Left lung (tissue), 10 donors: ENCODE results near the gene CNDP2. TPM values are rescaled to one million over a fixed set of nuclear protein-coding genes. Genes with fewer than 3 reads are reported as not detected.

Experiments
- ATAC-seq: fragments of 200-7000 bp; cut with Tn5 transposase; one replicate; pipeline ENCODE4 v1.9.1; 2020; ENCODE audit warnings: moderate library complexity
- DNase-seq, 4 donors: peaks; one replicate each; pipeline ENCODE4 v3.0.0-alpha.2; 2013 to 2020
- H3K27ac ChIP-seq, 2 donors: fragments of 200-600 bp; sonication (generic) in 1 of 2; one replicate each; pipeline versions ENCODE4 v1.5.0 to v1.8.0; 2020 to 2021
- H3K27me3 ChIP-seq, 2 donors: fragments of 200-600 bp; sonication (generic) in 1 of 2; one replicate each; pipeline versions ENCODE4 v1.5.0 to v1.8.0; 2020 to 2021
- H3K36me3 ChIP-seq, 2 donors: fragments of 200-600 bp; sonication (generic) in 1 of 2; one replicate each; pipeline versions ENCODE4 v1.5.0 to v1.8.0; 2020 to 2021
- H3K4me1 ChIP-seq, 2 donors: fragments of 200-600 bp; one replicate each; pipeline ENCODE4 v1.8.0; 2021
- H3K4me3 ChIP-seq, 2 donors: fragments of 200-600 bp; sonication (generic) in 1 of 2; one replicate each; pipeline versions ENCODE4 v1.5.0 to v1.8.0; 2020 to 2021; ENCODE audit warnings: mild to moderate bottlenecking in 1 of 2
- H3K9me3 ChIP-seq, 2 donors: fragments of 200-600 bp; sonication (generic) in 1 of 2; one replicate each; pipeline versions ENCODE4 v1.5.0 to v1.8.0; 2020 to 2021
- CTCF ChIP-seq, 2 donors: fragments of 200-600 bp; sonication (generic) in 1 of 2; IDR thresholded peaks; one replicate each; pipeline versions ENCODE4 v1.5.0 to v1.8.0; 2021; ENCODE audit warnings: antibody characterized with exemption in 2 of 2
- intact Hi-C, 2 donors: fragments of 100-400 bp; cut with DNase I; formaldehyde crosslinking; loops; one replicate each; pipeline versions ENCODE4 v1.11.2 to v1.14.2; 2022
- polyA plus RNA-seq, 6 donors: library from polyadenylated mRNA; unstranded; fragments of 120-200 nt; gene quantifications; one replicate each; pipeline ENCODE4 v1.2.1, GENCODE V29; 2013; ENCODE audit not compliant: insufficient read length in 6 of 6
- total RNA-seq, 2 donors: library from RNA; stranded (reverse); fragmentation: NEBNext Ultra II Directional; extraction: Animal tissue kit (Norgen Biotek cat#: 25700); gene quantifications; one replicate each; pipeline ENCODE4 v1.2.1, GENCODE V29; 2021
- donor health status: DM: no; HTN: yes; CAD: no.
- donor health status: DM: no; HTN: no; CAD: no.

The CNDP2 gene
- total and polyA plus RNA-seq, 8 donors: 108 to 301 (median 129) TPM

DNA sequence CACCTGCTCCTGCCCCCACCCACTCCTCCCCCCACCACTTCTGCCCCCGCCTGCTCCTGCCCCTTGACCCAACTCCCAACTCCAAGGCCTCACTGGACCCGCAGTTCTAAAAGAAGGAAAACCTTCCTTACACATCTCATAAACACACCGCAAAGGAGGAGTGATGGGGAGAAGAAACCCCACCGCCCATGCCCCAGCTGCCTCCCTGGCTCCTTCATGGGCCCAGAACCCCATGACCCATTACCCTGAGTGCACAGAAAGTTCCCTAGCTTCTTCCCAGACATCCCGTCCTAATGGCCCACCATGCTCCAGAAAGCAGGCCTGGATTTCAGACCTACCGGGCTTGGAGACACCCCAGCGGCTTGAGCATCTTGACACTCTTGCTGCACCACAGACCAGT, 17.8 kb upstream of the CNDP2 start:
- intact Hi-C loops: no loop called here
- H3K27me3 ChIP-seq: no peaks in the 10 kb centered on the region

DNA sequence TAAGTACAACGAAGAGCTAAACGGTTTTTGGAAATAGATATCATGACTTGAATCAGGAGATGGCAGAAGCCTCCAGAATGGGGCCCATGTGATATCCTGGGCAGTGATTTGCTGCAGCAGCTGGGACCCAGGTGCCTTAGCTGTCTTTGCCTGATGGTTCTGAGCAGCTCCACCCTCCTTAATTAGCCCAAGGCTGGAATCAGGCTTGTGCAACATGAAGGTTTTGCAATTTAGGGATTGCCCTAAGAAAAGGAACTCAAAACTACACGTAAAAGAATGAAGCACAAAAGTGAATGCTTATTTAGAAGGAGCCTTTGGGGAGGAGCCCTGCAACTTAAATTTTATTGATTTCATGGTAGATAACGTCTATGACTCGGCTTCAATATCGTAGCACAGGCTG, 17.3 kb upstream of the CNDP2 start:
- Histone ChIP-seq H3K36me3 (no peaks in the 10 kb centered on the region), H3K4me3 (no peak overlapping the region), H3K27ac (peak overlapping the region in 1 of 2 donors; percentile 50), H3K27me3 (no peaks in the 10 kb centered on the region), H3K9me3 (no peaks in the 10 kb centered on the region), H3K4me1 (peaks cover 0 to 24% of the 10 kb centered on the region in 2 donors)
- DNase-seq (no peak), ATAC-seq (no peak)
- intact Hi-C loops: no loop called here
- TF ChIP-seq CTCF (IDR thresholded peaks at IDR 0.05): no peak

More for the DNA sequence above, 17.8 kb upstream of the CNDP2 start:
- TF ChIP-seq CTCF (IDR thresholded peaks at IDR 0.05): no peak
- Histone ChIP-seq H3K27ac (no peak overlapping the region), H3K4me3 (no peak overlapping the region), H3K36me3 (no peaks in the 10 kb centered on the region), H3K9me3 (no peaks in the 10 kb centered on the region), H3K4me1 (peaks cover 0 to 24% of the 10 kb centered on the region in 2 donors)
- ATAC-seq (no peak), DNase-seq (no peak)

DNA sequence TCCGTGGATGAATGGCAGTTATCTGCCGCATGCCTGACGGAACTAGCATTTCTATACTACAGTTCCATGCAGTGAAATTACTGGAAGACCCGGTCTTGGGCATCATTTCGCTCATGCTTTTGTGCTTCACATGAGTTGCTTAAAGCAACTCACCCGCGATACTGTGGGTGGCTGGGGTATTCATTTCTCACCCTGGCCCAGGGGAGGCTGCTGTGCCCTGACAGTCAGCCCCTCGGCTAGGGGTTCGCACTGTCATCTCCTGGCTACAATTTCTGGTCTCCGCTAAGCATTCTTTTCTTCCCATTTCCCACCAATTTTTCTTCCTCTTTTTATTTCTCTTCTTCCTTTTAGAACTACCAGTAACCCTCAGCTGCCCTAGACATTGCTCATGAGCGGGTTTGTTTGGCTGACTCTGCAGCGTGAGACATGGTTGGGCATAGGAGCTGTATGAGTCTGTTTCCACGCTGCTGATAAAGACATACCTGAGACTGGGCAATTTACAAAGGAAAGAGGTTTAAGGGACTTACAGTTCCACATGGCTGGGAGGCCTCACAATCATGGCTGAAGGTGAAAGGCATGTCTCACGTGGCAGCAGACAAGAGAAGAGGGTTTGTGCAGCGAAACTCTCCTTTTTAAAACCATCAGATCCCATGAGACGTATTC, 16.5 kb upstream of the CNDP2 start:
- Histone ChIP-seq H3K4me3 (no peak overlapping the region), H3K36me3 (no peaks in the 10 kb centered on the region), H3K9me3 (no peaks in the 10 kb centered on the region), H3K4me1 (peaks cover 0 to 24% of the 10 kb centered on the region in 2 donors), H3K27ac (peak overlapping the region in 1 of 2 donors; percentile 50), H3K27me3 (no peaks in the 10 kb centered on the region)
- intact Hi-C loops: no loop called here
- no peak for TF ChIP-seq CTCF (IDR thresholded peaks at IDR 0.05)
- DNase-seq: no peak
- peak; percentile 48 for ATAC-seq

DNA sequence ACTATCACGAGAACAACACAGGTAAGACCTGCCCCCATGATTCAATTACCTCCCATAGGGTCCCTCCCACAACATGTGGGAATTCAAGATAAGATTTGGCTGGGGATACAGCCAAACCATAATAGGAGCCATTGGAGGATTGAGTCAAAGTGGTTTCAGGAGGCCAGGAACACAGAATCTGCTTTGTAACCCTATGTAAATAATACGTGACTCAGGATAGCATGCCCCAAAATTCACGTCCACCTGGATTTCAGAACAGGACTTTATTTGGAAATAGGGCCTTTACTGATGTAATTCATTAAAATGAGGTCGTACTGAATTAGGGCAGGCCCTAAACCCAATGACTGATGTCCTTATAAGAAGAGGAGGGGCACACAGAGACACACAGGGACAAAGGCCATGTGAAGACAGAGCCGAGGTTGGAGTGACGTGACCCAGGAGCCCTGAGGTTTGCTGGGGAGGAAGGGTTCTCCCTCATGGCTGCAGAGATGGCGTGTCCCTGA, 16.0 kb upstream of the CNDP2 start:
- Histone ChIP-seq H3K9me3 (no peaks in the 10 kb centered on the region), H3K4me1 (peaks cover 0 to 24% of the 10 kb centered on the region in 2 donors), H3K27me3 (no peaks in the 10 kb centered on the region), H3K27ac (no peak overlapping the region), H3K4me3 (no peak overlapping the region), H3K36me3 (no peaks in the 10 kb centered on the region)
- ATAC-seq (peak; percentile 13), DNase-seq (no peak)
- intact Hi-C loops: no loop called here
- no peak for TF ChIP-seq CTCF (IDR thresholded peaks at IDR 0.05)

DNA sequence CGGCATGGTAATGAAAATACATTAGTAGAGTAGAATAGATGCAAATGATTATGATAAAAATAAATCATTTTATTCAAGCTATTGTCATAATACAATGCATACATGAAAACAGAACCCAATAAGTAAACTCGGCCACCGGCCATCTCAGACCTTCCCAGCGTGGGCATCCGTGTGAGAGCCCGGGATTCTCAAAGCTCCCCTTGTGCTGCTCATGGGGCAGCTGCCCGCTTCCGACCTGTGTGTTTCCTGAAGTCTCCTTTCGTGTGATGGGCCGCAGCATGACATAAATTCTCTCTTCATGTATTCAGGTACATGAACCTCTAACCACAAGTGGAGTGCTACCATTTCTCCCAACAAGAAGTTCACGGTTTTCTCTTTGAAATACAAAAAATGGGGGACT, 13.5 kb upstream of the CNDP2 start:
- ATAC-seq (no peak), DNase-seq (no peak)
- no peak for TF ChIP-seq CTCF (IDR thresholded peaks at IDR 0.05)
- intact Hi-C loops: no loop called here
- no peaks in the 10 kb centered on the region for H3K27me3 ChIP-seq
- no peak overlapping the region for H3K27ac ChIP-seq
- no peaks in the 10 kb centered on the region for H3K9me3 ChIP-seq
- peaks cover 7 to 24% of the 10 kb centered on the region in 2 donors for H3K4me1 ChIP-seq
- no peak overlapping the region for H3K4me3 ChIP-seq
- H3K36me3 ChIP-seq: no peaks in the 10 kb centered on the region
